CD1c-positive myeloid dendritic cell (primary cell): ENCODE data around the gene TP53BP2.
"Not testable (repeated sequence)": the region's sequence is repeated elsewhere in the genome, so short reads cannot be mapped to it uniquely, and the experiment has no call there.

Experiments
- DNase-seq: peaks from one replicate; pipeline ENCODE4 v3.0.0-alpha.2; 2016; ENCODE audit errors: extremely low spot score

The TP53BP2 gene, protein sequence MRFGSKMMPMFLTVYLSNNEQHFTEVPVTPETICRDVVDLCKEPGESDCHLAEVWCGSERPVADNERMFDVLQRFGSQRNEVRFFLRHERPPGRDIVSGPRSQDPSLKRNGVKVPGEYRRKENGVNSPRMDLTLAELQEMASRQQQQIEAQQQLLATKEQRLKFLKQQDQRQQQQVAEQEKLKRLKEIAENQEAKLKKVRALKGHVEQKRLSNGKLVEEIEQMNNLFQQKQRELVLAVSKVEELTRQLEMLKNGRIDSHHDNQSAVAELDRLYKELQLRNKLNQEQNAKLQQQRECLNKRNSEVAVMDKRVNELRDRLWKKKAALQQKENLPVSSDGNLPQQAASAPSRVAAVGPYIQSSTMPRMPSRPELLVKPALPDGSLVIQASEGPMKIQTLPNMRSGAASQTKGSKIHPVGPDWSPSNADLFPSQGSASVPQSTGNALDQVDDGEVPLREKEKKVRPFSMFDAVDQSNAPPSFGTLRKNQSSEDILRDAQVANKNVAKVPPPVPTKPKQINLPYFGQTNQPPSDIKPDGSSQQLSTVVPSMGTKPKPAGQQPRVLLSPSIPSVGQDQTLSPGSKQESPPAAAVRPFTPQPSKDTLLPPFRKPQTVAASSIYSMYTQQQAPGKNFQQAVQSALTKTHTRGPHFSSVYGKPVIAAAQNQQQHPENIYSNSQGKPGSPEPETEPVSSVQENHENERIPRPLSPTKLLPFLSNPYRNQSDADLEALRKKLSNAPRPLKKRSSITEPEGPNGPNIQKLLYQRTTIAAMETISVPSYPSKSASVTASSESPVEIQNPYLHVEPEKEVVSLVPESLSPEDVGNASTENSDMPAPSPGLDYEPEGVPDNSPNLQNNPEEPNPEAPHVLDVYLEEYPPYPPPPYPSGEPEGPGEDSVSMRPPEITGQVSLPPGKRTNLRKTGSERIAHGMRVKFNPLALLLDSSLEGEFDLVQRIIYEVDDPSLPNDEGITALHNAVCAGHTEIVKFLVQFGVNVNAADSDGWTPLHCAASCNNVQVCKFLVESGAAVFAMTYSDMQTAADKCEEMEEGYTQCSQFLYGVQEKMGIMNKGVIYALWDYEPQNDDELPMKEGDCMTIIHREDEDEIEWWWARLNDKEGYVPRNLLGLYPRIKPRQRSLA

DNA sequence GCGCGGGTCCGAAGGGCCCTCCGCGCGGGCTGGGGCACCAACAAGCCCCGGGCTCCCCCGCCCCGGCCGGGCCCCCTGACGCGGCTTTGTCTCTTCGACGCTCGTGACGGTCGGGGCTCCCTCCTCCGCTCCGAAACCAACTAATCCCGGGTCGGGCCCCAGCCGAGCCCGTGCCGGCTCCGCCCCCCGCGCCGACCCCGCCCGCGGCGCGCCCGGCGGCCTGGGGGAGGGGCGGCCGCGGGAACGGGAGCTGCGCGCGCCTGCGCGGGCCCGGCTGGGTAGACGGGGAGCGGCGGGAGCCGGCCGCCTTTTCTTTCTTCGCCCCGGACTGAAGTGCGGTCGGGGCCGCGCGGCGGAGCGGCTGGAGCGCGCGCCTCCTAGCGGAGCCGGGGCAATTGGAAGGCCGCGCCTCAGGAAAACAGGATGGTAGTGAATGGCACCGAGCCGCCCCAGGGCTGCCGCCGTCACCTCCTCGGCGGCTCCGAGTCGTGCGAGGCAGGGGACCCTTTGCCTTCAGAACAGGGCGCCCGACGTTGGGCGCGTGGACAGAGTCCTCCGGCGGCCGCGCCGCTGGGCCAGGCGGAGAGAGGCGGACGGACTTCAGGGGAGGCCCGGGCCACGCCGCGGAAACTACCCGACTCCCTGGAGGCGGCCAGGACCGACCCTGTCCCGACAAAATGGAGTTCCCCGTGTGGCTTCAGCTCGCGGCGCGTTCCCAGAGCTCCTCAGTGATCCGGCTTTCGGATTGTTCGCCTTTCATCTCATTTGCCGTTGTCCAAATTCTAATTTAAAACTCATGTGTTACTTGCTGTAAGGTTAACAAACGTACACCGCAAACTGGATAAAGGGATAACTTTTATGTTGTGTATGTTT lies at the start of gene TP53BP2:
TP53BP2 (minus strand) TSS at position 138 of the 873 bp plus-strand sequence. CDS start 267 bp downstream, outside the sequence.
- peak; percentile 94 for DNase-seq

DNA sequence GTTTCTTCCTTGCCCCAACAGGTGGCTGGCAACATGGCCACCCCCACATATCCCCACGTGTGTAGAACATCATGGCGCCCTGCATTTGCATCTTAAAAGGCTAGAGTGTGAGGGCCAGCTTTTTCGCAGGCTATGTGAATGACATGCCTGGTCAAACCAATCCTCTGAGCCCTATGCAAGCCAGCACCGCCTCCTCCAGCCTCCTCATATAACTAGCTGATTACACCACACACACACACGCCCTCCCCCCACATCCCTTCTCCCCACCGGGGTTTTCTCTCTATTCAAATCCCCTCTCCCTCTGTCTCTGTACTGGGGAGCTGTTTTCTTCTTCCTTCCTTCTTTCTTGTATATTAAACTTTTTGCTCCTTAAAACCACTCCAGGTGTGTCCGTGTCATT lies 44.7 kb upstream of the TP53BP2 start:
- not testable (repeated sequence) for DNase-seq

DNA sequence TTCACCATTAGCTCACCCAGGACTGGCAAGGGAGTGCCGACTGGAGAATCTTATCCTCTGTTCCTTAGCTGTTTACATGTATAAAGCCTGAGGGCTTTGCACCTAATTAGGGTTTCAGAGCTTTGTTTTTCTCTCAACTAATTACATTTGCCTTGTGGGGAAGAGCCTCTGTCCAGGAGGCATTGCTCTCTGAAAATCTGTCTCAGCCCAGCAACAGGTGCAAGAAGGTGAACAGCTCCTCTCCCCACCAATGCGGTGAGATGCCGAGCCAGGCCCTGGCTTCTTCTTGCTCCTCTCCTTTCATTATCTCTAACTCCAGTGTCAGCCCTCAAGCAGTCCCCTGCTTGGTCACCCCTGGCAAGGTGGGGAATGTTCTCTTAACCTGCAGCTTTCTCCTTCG lies 43.6 kb upstream of the TP53BP2 start:
- not testable (repeated sequence) for DNase-seq

DNA sequence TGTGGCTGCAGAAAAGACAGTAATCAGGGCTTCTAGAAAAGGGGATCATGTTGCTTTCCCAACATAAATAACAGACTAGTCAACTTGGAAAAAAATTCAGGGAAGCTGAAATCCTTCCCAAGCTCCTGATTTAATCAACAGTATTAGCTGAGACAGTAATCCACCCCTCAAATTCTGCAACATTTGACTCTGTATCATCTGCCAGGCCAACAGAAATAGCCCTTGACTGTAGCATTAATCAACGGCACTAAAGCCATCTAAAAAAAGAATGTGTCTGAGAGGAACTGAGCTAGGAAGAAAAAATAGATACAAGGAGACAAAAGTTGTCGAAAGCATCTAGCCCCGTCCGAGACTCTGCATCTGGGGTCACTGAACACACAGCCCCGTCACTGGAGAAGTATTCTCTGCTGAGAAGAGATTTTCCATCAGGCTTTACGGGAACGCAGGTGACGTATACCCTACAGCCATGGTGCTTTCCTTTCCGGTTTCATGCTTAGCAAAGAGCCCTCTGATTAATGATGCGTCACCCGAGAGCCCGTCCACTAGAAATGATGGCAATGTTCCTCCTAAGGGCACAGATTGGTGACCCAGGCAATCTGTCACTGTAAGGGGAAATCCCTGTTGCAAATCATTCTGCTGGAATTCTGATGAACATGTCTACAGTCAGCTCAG lies 42.1 kb upstream of the TP53BP2 start:
- DNase-seq, result peak; percentile 9

DNA sequence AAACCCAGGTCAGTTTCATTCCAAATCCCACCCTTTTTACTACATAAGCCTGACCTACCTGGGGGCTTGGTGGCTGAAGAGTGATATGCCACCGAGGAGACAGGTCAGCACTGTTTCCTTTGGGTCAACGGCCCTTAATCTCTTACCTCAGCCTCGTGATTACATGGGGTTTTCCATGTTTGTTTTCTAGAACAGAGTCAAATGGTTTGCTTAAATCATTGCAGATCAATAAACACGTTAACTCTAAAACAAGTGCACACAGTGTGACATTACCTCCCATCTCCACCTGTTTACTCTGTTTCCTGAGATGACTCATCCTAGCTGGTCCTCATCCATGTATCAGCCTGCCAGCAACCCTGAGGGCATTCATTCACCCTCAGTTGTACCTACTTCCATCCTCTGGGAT lies 40.8 kb upstream of the TP53BP2 start:
- no peak for DNase-seq

DNA sequence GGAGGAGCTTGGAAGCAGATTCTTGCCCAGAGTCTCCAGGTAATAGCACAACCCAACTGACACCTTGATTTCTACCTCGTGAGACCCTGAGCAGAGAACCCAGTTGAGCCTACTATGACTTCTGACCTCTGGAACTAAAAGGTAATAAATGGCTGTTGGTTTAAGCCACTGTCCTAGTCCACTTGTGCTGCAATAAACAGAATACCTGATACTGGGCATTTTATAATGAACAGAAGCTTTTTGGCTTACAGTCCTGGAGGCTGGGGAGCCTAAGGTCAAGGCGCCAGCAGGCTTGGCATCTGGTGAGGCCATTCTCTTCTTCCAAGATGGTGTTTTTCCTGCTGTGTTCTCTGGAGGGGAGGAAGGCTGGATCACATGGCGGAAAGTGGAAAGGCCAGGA lies 39.9 kb upstream of the TP53BP2 start:
- no peak for DNase-seq

DNA sequence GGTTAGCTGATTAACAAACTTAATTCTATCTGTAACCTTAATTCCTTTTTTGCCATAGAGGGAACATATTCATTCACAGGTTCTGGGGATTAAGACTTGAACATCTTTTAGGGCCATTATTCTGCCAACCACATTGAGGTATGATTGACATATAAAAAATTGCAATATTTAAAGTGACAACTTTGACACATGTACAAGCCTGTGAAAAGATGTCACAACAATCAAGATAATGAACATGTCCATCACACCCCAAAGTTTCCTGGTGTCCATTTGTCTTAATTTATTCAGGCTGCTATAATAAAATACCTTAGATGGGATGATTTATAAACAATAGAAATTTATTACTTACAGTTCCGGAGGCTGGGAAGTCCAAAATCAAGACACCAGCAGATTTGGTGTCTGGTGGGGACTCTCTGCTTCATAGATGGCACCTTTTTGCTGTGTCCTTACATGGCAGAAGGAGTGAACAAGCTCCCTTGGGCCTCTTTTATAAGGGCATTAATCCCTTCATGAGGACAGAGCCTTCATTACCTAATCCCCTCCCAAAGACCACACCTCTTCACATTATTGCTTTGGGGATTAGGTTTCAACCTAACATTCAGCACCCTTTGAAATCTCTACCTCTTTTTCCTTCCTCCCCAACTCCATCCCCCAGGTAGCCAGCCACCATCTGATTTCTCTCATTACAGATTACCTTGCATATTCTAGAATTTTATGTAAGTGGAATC lies 33.0 kb upstream of the TP53BP2 start:
- DNase-seq, result no peak

DNA sequence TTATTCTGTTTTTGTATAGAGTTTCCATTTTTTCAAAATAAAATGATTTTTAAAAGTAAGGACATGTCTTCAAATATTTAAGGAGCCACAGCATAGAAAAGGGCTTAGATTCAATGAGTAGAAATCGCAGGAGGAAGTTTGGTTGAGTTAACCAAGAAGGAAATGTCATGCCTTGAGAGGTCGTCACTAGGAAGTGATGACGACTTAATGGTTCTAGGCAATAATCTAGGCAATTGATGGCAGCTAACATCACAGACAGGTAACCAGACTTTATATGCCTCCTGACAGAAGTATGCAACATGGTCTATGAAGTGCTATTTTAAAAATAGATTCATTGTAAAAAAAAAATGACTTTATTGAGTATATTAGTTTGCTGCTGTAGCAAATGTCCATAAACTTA lies 32.1 kb upstream of the TP53BP2 start:
- DNase-seq, result no peak

DNA sequence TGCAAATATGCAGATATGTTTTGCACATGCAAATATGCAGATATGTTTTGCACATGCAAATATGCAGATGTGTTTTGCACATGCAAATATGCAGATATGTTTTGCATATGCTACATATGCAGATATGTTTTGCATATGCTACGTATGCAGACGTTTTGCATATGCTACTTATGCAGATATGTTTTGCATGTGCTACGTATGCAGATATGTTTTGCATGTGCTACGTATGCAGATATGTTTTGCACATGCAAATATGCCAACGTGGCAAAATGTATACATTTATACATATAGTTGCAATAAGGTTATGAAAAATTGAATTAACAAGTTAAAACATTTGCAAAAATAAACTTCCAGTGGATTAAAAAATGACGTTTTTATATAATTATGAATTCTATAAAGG lies 30.8 kb upstream of the TP53BP2 start:
- DNase-seq, result no peak

DNA sequence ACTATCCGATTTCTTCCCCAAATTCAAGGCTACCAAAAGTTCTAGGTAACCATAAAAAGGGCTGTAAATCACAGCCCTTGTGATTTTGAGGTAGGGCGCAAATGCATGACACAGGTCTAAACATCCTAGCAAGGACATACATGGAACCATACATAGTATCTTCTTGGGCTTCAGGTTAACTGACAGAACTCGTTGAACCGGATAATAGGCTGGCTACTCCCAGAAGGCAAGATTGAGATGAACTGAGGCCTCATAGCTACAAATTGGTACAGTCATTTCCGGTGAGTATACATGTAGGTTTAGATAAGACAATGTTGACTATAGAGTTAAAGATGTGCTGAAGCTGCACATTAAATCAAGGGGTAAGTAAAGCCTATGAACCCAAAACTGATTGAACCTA lies 27.3 kb upstream of the TP53BP2 start:
- no peak for DNase-seq

DNA sequence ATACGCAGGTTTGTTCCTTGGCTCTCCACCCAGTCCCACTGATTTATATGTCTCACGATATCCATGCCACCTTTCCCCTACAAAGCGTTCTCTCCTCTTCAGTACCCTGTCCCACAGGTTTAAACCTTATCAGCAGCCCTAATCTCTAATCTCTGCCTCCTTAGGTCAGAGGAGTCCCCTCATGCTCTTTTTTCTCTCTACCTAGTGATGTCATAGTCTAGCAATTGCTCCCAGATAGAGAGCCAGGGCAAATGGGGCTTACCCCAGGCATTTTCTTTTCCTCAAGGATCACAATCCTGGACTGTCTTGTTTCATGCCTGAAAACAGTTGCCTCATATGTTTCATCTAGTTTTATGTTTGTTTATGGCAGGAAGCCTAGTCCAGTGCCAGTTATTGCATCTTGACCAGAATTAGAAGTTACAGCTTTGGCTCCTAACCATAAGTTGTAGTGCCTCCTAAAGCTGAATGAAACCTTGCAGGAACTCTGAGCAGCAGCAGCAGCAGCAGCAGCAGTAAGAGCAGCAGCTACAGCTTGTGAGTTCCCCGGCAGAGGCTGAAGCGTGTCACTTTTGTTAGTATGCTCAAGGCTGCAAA lies 26.7 kb upstream of the TP53BP2 start:
- DNase-seq, result no peak

DNA sequence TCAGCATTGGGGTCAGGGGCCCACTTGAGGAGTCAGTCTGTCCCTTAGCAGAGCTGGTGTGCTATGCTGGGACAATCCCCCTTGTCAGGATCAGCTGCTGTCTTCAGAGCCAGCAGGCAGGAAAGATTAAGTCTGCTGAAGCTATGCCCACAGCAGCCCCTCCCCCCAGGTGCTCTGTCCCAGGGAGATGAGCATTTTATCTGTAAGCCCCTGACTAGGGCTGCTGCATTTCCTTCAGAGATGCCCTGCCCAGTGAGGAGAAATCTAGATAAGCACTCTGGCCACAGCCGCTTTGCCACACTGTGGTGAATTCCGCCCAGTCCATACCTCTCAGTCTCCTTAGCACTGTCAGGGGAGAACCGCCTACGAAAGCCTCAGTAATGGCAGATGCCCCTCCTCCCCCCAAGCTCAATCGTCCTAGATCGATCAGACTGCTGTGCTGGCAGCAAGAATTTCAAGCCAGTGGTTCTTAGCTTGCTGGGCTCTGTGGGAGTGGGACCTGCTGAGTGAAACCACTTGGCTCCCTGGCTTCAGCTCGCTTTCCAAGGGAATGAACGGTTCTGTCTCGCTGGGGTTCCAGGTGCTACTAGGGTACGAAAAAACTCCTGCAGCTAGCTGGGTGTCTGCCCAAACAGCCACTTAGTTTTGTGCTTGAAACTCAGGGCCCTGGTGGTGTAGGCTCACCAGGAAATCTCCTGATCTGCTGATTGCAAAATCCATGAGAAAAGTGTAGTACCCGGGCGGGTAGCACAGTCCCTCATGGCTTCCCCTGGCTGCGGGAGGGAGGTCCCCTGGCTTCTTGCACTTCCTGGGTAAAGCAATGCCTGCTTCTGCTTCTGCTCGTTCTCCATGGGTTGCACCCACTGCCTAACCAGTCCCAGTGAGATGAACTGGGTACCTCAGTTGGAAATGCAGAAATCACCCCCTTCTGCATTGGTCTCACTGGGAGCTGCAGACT lies 25.1 kb upstream of the TP53BP2 start:
- peak; percentile 75 for DNase-seq

DNA sequence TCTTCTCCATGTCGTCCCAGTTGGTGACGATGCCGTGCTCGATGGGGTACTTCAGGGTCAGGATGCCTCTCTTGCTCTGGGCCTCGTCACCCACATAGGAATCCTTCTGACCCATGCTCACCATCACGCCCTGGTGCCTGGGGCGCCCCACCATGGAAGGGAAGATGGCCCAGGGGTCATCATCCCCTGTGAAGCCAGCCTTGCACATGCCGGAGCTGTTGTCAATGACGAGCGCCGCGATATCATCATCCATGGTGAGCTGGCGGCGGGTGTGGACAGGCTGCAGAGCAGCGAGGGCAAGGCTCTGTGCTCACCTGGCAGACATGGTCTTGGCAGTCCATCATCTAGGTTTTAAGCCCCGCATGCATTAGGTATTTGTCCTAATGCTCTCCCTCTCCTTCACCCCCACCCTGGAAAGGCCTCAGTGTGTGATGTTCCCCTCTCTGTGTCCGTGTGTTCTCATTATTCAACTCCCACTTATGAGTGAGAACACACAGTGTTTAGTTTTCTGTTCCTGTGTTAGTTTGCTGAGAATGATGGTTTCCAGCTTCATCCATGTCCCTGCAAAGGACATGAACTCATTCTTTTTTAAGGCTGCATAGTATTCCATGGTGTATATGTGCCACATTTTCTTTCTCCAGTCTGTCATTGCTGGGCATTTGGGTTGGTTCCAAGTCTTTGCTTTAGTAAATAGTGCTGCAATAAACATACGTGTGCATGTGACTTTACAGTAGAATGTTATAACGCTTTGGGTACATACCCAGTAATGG lies 19.0 kb upstream of the TP53BP2 start:
- DNase-seq, result not testable (repeated sequence)

DNA sequence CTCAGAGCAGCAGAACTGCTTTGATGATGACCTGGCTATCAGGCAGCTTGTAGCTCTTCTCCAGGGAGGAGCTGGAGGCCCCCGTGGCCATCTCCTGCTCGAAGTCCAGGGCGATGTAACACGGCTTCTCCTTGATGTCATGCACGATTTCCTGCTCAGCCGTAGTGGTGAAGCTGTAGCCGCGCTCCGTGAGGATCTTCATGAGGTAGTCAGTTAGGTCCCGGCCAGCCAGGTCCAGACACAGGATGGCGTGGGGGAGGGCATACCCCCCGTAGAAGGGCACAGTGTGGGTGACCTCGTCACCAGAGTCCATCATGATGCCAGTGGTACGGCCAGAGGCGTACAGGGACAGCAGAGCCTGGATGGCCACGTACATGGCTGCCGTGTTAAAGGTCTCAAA lies 18.3 kb upstream of the TP53BP2 start:
- DNase-seq, result no peak

DNA sequence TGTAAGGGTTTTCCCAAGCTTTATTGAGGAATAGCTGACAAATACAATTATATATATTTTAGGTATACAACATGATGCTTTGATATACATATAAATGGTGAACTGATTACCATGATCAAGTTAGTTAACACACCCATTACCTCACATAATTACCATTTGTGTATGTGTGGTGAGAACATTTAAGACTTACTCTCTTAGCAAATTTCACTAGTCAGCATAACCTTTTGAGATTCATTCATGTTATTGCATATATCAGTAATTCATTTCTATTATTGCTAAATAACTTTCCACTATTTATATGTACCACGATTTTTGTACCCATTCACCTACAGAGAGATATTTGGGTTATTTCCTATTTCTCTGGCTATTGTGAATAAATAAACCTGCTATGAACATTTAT lies 16.2 kb upstream of the TP53BP2 start:
- DNase-seq, result no peak

DNA sequence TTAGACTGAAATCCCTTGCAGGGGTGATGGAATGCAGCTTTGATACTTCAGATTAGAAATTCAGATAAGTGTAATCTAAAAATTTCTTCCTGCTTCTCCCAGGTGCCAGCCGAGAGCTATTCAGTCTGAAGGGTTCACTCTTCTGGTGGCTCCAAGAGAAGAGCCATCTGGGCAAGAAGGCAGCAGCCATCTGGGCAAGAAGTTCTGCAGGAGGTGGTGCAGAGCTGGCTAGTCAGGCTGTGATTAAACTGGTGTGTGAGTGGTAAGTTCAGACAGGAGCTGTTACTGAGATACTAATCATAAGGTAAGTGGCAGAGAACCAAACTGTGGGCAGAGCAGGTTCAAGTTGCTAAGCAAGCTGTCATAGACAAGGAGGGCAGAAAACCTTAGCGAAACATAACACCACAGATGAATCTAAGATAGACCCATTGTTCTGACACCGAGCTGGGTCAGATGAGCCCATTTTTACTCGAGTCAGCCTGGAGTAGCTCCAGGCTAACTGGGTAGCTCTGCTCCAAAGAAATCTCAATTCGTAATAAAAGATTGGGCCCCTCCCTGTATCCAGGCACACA lies 14.4 kb upstream of the TP53BP2 start:
- DNase-seq, result no peak

DNA sequence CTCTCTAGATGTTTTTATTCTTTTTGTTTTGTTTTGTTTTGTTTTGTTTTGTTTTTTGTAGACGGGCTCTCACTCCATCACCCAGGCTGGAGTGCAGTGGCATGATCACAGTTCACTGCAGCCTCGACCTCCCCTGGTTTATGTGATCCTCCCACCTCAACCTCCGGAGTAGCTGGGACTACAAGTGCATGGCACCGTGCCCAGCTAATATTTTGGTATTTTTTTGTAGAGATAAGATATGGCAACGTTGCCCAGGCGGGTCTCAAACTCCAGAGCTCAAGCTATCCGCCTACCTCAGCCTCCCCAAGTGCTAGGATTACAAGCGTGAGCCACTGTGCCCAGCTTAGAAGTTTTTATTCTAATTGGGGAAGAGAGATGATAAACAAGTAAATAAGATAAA lies 13.3 kb upstream of the TP53BP2 start:
- DNase-seq, result no peak
